ENCODE results near the gene ANKRD55.

DNA sequence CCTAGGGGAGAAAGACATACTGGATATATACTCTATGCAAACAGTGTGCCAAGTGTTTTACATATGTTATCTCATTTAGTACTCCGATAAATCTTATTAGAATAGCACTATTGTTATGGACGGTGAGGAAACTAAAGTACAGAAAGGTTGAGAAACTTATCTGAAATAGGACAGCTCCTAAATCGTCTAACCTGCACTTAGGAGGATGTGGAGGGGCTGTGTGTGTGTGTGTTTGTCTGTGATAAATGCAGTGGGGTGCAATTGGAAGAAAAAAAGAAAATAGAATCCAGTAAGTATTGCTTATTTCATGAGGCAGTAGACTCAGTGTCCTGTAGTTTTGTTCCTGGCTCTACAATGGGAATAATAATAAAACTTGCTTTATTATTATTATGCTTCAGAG is 131.9 kb downstream of the ANKRD55 start:
- no peak for TF ChIP-seq EZH2 (IDR thresholded peaks at IDR 0.05)
- TF ChIP-seq POLR2AphosphoS5 (IDR thresholded peaks at IDR 0.05; ENCODE audit: borderline replicate concordance, low read depth, low read length), result no peak
- TF ChIP-seq FOXP2 (optimal IDR thresholded peaks at IDR 0.05; ENCODE audit: control extremely low read depth, extremely low read length, insufficient read depth), result no peak

All from SK-N-MC (cell line).